Duodenal mucosa (tissue), 2 donors: ENCODE data around the gene ANTXR1.

Source experiments
- H3K27ac ChIP-seq: one replicate; pipeline ENCODE4 v1.7.0; 2013; ENCODE audit warnings: low read depth, low read length
- H3K27me3 ChIP-seq, 2 donors: one replicate each; pipeline ENCODE4 v1.7.0; 2013; ENCODE audit warnings: low read length in 2 of 2, control low read depth in 1 of 2; ENCODE audit not compliant: insufficient read depth in 2 of 2, control insufficient read depth in 1 of 2
- H3K36me3 ChIP-seq, 2 donors: one replicate each; pipeline ENCODE4 v1.7.0; 2013; ENCODE audit warnings: low read length in 2 of 2, control low read depth in 1 of 2; ENCODE audit not compliant: insufficient read depth in 2 of 2, control insufficient read depth in 1 of 2
- H3K4me1 ChIP-seq, 2 donors: one replicate each; pipeline ENCODE4 v1.7.0; 2013; ENCODE audit warnings: low read length in 2 of 2, control low read depth in 1 of 2; ENCODE audit not compliant: insufficient read depth in 2 of 2, control insufficient read depth in 1 of 2
- H3K4me3 ChIP-seq, 2 donors: one replicate each; pipeline ENCODE4 v1.7.0; 2013; ENCODE audit warnings: low read length in 2 of 2, low read depth in 1 of 2
- H3K9ac ChIP-seq, 2 donors: one replicate each; pipeline ENCODE4 v1.7.0; 2013; ENCODE audit warnings: low read length in 2 of 2, low read depth in 1 of 2
- H3K9me3 ChIP-seq, 2 donors: one replicate each; pipeline ENCODE4 v1.7.0; 2013; ENCODE audit warnings: low read length in 2 of 2, control low read depth in 1 of 2; ENCODE audit not compliant: control insufficient read depth in 1 of 2

ANTXR1 gene

GRCh38 chr2:69123182-69123581 lies 110.2 kb downstream of the ANTXR1 start:
- Histone ChIP-seq H3K4me3 (no peak overlapping the region), H3K4me1 (no peaks in the 10 kb centered on the region), H3K9ac (no peak overlapping the region), H3K27me3 (no peaks in the 10 kb centered on the region), H3K36me3 (peaks cover 0 to 2% of the 10 kb centered on the region in 2 donors), H3K27ac (no peak overlapping the region), H3K9me3 (no peaks in the 10 kb centered on the region)

- Histone ChIP-seq H3K36me3 (peaks cover 0 to 2% of the 10 kb centered on the region in 2 donors), H3K27me3 (no peaks in the 10 kb centered on the region), H3K4me1 (no peaks in the 10 kb centered on the region), H3K27ac (no peak overlapping the region), H3K4me3 (no peak overlapping the region), H3K9me3 (no peaks in the 10 kb centered on the region), H3K9ac (no peak overlapping the region)
These were observed 111.4 kb downstream of the ANTXR1 start for GRCh38 chr2:69124343-69124742.

- H3K9ac ChIP-seq, result no peak overlapping the region
- no peaks in the 10 kb centered on the region for H3K4me1 ChIP-seq
- no peak overlapping the region for H3K27ac ChIP-seq
- H3K36me3 ChIP-seq, result peaks cover 0 to 2% of the 10 kb centered on the region in 2 donors
- no peaks in the 10 kb centered on the region for H3K27me3 ChIP-seq
- no peak overlapping the region for H3K4me3 ChIP-seq
- no peaks in the 10 kb centered on the region for H3K9me3 ChIP-seq
These were observed 112.8 kb downstream of the ANTXR1 start for GRCh38 chr2:69125816-69126215.

- Histone ChIP-seq H3K36me3 (peaks cover 0 to 2% of the 10 kb centered on the region in 2 donors), H3K4me1 (no peaks in the 10 kb centered on the region), H3K9me3 (no peaks in the 10 kb centered on the region), H3K9ac (no peak overlapping the region), H3K4me3 (no peak overlapping the region), H3K27me3 (no peaks in the 10 kb centered on the region), H3K27ac (no peak overlapping the region)
These were observed 113.4 kb downstream of the ANTXR1 start for GRCh38 chr2:69126341-69126740.

GRCh38 chr2:69131452-69131851 lies 118.5 kb downstream of the ANTXR1 start:
- H3K27me3 ChIP-seq, result no peaks in the 10 kb centered on the region
- no peak overlapping the region for H3K27ac ChIP-seq
- H3K36me3 ChIP-seq, result no peaks in the 10 kb centered on the region

GRCh38 chr2:69131983-69132675 lies 119.2 kb downstream of the ANTXR1 start:
- Histone ChIP-seq H3K27ac (no peak overlapping the region), H3K36me3 (no peaks in the 10 kb centered on the region), H3K9ac (no peak overlapping the region), H3K4me3 (no peak overlapping the region), H3K4me1 (no peaks in the 10 kb centered on the region), H3K27me3 (no peaks in the 10 kb centered on the region), H3K9me3 (no peaks in the 10 kb centered on the region)

More at GRCh38 chr2:69131452-69131851, 118.5 kb downstream of the ANTXR1 start:
- Histone ChIP-seq H3K4me1 (no peaks in the 10 kb centered on the region), H3K9me3 (no peaks in the 10 kb centered on the region), H3K4me3 (no peak overlapping the region), H3K9ac (no peak overlapping the region)

DNA sequence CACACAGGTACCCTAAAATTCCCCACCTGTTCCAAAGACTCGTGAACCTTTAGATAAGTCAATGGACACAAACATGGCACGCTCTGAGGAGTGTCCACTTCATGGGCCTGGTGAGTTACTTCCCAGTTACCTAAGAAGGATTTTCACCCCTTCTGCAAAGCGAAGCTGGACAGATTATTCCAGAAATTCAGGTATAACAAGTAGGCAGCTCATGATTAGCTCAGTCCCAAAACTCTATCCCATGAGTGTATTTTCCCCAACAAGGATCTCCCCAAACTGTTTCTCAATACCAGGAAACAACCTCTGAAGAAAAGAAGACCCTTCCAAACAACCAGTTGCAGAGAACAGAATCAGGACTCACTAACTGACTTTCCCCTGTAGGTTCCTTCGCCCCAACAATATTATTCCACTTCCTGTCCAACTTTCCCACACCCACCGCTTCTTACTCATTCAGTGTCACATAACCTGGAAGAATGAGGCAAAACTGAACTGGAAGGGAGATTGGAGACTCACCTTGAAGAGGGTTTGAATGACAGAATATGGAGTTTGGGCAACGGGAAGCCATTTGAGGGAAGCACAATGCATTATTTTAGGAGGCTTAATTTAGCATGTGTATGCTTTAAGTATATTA lies 120.1 kb downstream of the ANTXR1 start:
- H3K9me3 ChIP-seq, result no peaks in the 10 kb centered on the region
- H3K27ac ChIP-seq, result no peak overlapping the region
- H3K36me3 ChIP-seq, result no peaks in the 10 kb centered on the region
- H3K27me3 ChIP-seq, result no peaks in the 10 kb centered on the region
- no peak overlapping the region for H3K4me3 ChIP-seq
- no peak overlapping the region for H3K9ac ChIP-seq
- H3K4me1 ChIP-seq, result no peaks in the 10 kb centered on the region

DNA sequence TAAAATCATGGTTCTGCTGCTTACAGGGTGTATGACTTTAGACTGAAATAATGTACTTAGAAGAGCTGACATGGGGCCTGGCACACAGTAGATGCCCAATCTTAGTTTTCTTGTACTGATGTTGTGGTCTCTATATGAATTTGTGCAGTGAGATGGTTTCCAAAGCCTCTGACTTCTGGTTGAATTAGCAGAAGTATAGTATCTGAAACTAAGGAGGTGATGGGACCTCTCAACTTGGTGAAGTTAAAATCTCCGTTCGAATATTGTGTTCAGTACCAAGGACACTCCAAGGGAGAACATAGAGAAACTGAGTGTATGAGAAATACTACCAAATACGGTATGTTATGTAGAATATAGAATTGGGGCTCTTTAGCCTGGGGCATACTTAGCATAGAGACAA lies 120.9 kb downstream of the ANTXR1 start:
- H3K27me3 ChIP-seq, result no peaks in the 10 kb centered on the region
- H3K4me3 ChIP-seq, result no peak overlapping the region
- H3K27ac ChIP-seq, result no peak overlapping the region
- no peaks in the 10 kb centered on the region for H3K4me1 ChIP-seq
- no peaks in the 10 kb centered on the region for H3K36me3 ChIP-seq
- H3K9me3 ChIP-seq, result no peaks in the 10 kb centered on the region
- no peak overlapping the region for H3K9ac ChIP-seq

- Histone ChIP-seq H3K4me1 (no peaks in the 10 kb centered on the region), H3K4me3 (no peak overlapping the region), H3K27ac (no peak overlapping the region), H3K9me3 (no peaks in the 10 kb centered on the region), H3K9ac (no peak overlapping the region), H3K27me3 (no peaks in the 10 kb centered on the region), H3K36me3 (no peaks in the 10 kb centered on the region)
These were observed 121.4 kb downstream of the ANTXR1 start for GRCh38 chr2:69134306-69134945.

DNA sequence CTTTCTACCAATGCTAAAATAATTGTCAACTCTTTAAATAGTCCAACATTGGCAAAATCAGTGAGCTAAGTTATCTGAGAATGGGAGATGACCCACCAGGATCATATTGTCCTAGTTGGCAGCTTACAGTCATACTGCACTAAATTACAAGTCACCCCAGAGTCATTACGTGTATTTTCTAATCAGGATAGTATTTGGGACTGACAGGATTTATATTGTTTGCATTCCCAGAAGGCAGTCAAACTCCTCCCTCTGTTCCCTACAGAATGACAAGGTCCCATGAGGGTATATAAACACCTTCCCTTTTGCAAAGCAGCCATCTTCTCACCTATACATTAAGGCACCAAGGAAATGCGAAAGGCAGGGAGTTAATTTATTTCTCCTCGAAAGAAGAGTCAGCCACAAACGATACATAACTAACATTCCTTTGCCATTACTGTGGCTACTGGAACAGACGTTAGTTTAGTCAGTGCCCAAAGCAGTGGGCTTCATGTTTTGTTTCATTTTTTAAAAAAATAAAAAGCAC lies 125.3 kb downstream of the ANTXR1 start:
- Histone ChIP-seq H3K9me3 (no peaks in the 10 kb centered on the region), H3K27ac (no peak overlapping the region), H3K4me1 (no peaks in the 10 kb centered on the region), H3K9ac (no peak overlapping the region), H3K27me3 (no peaks in the 10 kb centered on the region), H3K4me3 (no peak overlapping the region), H3K36me3 (no peaks in the 10 kb centered on the region)
